IPS-NIHi7 (cell line): ENCODE measurements around the gene ZNF367.
A peak's percentile ranks its signal among the peaks of the same experiment; 100 is the strongest.
"Not testable (repeated sequence)": the region's sequence is repeated elsewhere in the genome, so short reads cannot be mapped to it uniquely, and the experiment has no call there.

Experiments
- DNase-seq: peaks from one replicate; pipeline ENCODE4 v3.0.0; 2012; ENCODE audit warnings: mixed read lengths; ENCODE audit errors: extremely low spot score

The ZNF367 gene

DNA sequence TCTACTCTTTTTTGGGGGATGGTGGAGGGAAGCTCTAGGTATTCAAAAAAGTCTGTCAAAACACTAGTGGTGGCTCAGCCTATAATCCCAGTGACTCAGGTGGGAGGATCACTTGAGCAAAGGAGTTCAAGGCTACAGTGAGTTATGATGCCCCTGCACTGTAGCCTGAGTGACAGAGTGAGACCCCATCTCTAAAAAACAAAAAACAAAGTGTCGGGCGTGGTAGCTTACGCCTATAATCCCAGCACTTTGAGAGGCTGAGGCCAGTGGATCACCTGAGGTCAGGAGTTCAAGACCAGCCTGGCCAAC is 18.9 kb downstream of the ZNF367 start:
- DNase-seq = no peak

DNA sequence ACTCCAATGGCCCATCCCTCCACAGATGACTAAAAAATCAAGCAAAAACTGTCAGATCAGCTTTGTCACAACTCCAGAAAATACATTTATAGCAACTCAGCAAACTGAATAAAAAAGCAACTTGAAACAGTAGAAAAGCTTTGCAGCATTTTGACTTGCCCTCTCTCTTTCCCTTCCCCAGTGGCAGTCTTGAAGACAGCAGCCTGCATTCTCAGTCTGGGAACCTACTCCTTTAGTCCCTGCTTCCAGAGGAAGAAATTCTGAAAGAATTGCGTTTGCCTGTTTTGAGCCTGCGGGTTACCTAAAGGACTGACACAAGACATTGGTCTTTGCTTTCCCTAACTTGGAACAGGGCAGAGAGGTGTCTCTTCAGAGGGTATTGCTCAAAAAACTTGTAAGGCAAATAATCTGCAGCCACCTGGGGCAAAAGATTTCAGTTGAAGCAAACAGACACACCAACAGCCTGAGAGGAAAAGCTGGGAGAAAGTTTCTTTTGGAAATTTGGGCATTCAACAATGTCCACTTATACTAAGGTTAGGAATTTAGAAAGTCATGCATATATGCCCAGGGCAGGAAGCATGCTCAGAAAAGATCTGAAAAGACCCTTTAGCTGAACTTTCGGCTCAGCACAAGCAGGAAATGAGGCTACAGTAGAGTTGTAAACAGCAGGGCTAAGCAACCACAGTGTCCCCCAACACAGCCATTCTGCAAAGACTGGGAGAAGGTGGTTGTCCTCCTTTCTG is 19.4 kb downstream of the ZNF367 start:
- no peak for DNase-seq

DNA sequence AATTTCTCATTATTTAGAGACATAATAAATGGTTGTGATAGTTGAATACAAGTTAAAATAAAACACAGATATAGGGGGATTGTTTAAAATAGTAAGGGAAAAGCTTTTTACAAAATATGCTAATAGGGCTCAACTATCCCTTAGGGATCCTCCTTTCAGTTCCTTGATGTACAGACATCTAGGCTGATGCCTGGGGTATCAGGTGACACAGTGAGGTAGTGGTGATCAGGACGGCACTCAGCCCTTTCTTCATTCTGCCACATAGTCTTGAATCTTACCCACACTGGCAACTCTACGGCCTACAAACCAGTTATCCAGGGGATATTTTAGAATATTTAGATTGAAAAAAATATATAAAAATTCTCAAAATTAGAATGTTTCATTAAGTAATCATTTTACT is 22.2 kb downstream of the ZNF367 start:
- no peak for DNase-seq

DNA sequence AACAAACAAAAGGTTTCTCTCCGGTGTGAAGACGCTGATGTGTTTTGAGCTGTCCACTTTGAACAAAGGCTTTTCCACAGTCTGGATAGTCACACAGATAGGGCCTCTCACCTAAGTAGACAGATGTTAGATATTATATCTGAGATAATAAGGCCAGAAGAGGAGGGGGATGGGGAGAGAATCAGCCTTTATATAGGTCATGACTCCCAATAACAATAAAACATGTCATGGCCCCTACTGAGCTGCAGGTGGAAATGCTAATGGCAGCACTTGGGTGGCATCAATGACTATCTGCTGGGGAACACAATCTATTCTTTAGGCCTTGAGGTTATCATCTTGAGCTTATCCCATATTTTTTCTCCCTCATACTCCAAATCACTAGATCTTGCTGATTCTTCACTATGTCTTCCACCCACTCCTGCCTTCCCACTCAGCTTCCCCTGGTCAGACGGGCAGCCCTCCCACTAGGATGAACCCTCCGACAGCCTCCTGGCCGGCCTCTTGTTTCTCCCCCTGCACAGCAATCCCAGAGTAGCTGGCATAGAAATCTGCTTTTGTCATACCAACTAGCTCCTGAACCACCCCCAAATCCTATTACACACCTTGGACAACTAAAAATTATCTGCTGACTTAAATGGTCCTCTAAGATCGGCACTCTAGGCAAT is 23.2 kb downstream of the ZNF367 start:
- no peak for DNase-seq

DNA sequence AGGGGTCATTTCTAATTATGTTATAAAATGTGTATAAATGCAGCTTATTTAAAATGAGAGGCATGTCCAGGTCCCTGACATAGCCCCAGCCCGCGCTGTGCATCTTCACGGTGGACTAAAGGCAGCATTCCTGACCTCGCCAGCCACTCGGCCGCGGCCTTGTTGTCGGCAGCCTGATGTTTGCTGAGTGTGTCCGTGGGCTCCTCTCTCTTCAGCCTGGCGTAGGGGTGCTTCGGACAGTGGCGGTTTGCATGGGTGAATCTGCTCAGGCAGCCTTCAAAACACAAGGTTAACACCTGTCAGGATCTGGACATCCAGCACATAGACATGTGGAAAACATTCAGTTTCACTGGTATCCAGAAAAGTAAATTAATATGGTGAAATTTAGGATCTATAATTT is 25.9 kb downstream of the ZNF367 start:
- no peak for DNase-seq

DNA sequence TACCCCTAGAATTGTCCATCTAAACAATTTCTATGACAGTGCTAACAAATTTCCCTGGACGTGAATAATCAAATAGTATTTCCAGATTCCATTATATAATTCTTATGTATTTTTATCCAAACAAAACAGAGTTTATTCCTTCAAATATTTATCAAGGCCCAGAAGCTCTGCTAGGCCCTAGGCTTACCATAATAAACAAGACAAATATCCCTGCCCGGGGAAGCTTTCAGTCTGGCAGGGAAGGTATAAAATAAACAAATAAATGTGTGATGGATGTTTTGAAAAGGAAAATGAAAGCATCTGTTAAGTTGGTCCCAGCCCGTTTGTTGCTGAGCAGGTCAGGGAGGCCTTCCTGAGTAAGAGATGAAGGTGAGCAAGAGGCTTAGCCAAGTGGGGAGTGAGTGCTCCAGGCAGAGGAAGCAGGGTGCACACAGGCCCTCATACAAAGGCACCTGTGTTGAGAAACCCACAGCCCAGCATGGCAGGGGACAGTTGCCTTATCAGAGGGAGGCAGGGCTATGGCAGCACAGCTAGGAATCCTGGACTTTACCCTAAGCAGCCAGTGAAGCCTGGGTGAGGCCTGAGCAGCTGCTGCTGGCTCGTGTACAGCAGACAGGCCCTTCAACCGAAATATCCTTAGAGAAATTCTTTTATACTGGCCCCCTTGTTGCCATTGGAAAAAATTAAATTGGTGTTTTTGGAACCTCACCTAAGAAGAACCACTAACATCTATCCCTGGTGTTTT is 27.0 kb downstream of the ZNF367 start:
- DNase-seq = no peak

DNA sequence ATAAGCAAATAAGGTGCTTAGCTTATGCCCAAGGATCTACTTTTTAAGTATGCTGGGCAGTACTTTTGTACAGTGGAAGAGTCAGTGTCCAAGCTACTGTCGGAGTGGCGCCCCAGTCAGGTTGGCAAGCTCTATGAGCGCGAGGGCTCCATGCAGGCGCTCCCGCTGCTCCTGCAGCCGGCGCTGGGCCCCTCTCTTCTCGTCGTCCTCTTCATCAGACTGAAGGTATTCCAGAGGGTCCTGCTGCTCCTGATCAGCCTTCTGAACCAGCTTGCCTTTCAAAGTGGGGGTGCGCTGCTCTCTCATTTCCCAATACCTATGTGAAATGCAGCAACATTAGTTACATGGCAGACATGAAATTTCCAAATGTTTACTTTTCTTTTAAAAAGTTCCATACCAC is 30.0 kb downstream of the ZNF367 start:
- DNase-seq = no peak

DNA sequence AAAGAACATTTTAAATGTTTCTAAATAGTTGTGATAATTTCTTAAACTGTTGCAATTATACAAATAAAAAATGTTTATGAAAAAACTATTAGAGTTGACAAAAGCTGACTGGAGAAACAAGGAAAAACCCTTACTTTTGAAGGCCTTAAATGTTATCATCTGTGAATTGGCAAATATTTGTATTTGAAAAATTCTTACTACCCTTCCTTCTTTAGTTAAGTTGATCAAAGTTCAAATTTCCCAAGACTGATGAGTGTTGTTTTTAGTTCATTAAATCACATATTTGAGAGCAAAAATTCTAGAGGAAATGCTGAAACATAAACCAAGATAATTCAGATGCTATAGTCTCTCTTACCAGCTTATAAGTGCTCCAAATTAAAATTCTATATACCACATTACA is 32.0 kb downstream of the ZNF367 start:
- DNase-seq = no peak

DNA sequence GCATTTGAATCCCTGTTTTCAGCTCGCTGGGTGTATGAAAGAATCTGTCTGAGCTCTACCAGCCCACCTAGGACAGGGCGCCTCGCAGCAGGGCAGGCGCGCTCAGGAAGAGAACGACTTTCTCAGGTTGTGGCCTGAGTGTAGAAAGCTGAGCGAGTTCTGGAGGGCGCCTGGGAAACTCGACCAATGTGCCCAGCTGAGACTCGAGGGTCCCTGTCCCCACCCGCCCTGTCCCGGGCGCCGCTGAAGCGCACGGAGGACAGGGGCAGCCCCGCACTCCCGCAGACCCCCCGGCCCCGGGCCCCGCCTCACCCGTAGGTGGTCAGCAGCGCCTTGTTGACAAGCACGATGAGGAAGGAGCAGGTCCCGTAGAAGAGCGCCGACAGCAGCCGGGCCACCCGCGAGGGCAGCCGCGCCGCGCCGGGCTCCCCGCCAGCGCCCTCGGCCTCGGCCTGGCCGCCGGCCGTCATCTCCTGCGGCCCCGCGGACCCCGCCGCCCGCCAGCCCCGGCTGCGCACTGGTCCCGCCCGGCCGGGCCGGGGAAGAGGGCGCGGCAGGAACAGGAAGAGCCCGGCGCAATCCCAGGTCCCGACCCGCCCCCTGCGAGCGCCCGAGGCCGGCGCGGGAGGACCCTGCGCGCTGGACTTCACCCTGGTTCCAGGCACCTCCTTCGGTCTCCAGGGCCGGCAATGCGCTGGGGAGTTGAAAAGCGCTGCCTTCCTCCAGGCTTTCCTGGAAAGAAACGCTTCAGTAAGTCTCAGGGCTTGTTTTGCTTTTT is 34.8 kb downstream of the ZNF367 start, which contains the start of gene SLC35D2:
TSS of gene SLC35D2 (minus strand) at position 547 of the 778 bp plus-strand sequence. CDS start at position 470, 77 bp downstream.
- peak; percentile 89 for DNase-seq

DNA sequence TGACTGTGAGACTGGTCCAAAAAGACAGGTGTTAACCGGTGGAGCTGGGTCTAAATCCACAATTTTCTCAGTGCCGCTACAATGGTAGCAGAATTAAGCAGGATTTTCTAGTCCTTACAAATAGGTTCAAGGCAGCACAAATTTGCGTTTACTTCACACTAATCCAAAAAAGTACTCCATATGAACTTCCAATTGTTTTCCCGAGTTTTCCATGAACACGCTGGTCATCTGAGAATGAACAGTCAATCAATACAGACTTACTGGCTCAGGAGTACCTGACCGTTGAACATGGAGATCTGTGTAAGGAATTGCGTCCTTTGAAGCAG is 35.4 kb downstream of the ZNF367 start:
- DNase-seq = no peak

DNA sequence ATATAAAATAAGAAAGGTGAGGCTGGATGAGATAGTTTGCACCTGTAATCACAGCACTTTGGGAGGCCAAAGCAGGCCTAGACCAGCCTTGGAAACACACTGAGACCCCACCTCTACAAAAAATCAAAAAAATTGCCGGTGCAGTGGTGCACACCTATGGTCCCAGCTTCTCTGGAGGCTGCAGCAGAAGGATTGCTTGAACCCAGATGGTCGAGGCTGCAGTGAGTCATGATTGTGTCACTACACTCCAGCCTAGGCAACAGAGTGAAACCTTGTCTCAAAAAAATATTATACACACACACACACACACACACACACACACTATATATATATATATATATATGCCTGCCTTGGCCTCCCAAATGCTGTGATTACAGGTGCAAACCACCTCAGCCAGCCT is 36.0 kb downstream of the ZNF367 start:
- DNase-seq = no peak

DNA sequence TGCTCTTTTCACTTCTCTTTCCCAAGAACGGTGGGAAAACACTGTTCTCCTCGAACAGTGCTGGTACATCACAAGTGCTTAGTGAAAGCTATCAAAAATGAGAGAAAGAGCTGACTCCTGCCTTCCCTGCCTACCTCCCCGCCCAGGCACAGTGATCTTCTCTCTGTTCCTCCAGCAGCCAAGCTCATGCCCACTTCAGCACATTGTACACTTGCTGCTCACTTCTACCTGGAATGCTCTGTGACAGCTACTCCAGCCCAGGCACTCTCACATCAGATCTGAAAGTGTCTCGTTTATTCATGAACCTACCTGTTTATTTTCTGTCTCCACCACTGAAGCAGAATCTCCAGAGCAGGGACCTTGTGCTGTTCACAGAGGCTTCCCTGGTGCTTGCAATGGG is 36.5 kb downstream of the ZNF367 start:
- no peak for DNase-seq

DNA sequence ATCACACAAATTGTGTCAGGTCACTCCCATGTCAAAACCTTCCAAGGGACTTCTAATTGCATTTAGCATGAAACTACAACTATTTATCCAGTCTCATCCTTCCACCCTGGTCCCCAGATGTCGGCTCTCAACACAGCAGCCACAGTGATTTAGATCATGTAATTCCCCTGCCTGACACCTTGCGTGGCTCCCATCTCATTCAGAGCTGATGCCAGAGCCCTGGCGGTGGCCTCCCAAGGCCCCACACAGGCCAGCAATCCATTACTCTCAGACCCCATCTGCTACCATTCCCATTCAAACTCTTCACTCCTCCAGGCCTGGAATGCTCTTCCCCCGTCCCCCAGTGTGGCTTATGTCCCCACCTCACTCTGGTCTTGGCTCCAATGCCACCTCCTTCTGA is 37.0 kb downstream of the ZNF367 start:
- DNase-seq = no peak

DNA sequence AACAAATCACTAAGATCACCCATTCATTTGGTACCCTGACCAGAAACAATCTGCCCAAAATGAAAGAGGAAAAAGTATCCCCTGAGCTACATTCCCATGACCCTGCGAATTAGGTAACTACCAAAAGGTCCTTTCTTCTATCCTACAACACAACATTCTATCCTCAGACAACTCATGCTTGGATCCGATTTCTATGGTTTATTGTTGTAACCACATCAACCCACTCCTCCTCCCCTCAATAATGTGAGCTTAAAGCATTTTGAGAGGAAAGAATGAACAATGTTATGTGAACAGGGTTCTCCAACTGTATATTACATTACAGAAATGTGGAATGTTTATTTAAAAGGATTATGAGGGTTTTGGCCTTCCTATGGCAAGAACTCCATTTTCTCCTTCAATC is 38.7 kb downstream of the ZNF367 start:
- no peak for DNase-seq

DNA sequence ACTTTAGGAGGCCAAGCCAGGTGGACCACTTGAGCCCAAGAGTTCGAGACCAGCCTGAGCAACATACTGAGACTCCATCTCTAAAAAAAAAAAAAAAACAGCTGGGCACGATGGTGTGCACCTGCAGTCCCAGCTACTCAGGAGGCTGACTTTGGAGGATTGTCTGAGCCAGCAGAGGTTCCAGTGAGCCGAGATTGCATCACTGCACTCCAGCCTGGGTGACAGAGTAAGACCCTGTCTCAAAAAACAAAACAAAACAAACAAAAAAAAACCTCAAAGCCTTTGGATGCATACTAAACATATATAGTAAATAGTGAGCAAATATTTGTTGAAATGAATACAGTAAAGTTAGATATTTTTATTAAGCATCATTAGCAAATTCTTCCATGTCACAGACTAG is 40.0 kb downstream of the ZNF367 start:
- DNase-seq = no peak

DNA sequence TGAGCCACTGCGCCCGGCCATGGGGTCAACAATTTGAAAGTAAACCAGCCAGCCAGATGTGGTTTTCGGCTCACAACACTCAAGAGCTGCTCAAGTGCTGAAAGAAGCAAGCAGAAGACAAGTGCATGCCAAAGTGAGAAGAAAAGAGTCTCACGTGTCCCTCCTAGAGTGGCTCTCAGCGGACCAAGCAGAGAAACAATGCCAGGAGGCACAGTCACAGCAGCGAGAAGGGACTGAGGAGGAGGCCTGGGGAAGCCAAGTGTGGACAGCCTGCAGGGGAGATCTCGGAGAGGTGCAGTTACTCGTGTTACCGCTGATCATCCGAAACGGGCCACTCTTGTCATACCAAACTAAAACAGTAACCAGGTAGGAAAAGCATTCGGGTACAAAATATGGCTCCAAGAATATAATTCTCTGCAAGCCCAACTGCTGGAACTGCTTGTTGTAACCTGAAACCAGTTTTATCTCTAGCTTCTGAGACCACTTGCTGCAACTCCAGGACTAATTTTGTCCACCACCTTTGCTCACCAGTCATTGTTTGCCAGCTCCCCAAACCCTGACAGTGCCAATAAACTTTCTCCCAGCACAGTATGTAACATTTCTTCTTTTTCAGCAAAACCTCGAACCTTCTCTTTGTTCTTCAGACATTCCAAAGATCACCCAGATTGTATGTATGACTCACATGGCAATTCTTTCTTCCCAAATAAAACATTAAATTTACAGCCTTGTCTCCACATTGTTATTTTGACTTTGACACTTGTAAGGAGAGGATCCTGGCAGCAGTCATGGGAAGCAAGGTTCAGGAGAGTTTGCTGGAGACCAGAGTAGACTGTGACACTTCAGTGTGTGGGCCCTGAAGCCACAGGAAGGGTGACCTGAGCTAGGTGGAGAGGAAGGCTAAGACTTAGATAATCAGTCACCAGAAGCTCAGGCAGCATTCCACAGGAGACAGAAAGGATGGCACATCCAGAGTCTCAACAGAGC is 41.0 kb downstream of the ZNF367 start:
- DNase-seq = no peak

DNA sequence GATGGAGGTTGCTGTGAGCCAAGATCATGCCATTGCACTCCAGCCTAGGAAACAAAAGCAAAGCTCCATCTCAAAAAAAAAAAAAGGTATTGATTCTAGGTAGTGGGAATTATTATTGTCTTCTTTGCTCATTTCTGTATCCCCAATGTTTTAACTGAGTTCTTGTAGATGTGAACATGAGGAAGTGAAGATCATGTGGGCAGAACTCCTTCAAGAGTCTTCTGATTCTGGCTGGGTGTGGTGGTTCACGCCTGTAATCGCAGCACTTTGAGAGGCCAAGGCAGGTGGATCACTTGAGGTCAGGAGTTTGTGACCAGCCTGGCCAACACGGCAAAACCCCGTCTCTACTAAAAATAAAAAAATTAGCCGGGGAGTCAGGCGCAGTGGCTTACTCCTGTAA is 42.7 kb downstream of the ZNF367 start:
- not testable (repeated sequence) for DNase-seq

DNA sequence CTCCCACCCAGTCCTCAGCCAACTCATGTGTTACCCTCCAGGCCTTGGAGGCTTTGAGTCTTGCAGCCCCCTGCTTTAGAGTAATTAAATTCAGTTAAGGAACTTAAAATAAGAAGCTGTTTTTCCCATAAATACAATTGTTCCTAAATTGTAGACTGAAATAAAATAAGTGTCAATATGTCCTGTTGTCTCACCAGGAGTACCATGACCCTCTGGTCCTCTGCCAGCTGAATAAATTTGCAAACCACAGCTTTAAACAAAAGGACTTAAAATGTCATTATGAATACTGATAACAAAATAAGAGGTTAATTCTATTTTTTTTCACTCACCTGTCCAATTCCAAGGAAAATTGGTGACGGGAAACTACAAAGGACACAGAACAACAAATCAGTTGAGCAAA is 50.2 kb downstream of the ZNF367 start:
- no peak for DNase-seq

DNA sequence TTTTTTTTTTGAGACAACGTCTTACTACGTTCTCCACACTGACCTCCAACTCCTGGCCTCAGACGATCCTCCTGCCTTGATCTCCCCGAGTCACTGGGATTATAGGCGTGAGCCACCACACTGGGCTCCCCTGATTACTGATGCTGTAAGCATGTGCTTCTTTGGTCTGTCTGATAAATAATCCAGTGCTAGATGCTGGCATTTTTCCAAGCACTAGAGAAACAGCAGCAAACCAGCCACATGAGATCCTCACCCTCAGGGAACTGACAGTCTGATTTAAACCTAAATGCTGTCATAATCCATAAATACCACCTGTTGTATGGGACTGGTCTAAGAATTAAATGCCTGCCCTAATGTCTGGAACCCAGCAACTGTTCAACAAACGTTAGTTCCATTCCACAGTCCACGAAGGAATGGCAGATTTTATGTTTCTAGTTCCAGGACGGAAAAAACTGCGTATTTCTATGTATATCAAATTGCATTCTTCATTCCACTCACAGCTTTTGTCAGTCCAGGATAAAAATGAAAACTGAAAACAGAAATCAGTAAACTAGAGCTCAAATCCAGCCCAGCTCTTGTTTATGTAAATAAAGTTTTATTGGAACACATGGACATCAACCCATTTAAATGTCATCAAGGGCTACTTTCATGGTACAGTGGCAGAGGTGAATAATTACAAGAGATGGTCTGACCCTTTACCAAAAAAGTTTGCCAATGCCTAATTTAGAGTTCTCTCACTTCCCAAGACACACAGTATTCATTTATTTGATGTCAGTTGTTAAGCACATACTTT is 54.8 kb downstream of the ZNF367 start:
- DNase-seq = no peak

DNA sequence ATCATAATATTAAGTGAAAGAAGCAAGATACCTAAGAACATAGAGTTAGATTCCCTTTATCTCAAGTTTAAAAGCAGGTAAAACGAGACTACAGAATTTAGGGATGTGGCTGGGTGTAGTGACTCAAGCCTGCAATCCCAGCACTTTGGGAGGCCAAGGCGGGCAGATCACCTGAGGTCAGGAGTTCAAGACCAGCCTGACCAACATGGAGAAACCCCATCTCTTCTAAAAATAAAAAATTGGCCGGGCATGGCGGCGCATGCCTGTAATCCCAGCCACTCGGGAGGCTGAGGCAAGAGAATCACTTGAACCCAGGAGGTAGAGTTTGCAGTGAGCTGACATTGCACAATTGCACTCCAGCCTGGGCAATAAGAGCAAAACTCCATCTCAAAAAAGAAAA is 56.1 kb downstream of the ZNF367 start:
- DNase-seq = not testable (repeated sequence)
